Measurements from ENCODE around the gene FBXO42.
"Not testable (repeated sequence)": the region's sequence is repeated elsewhere in the genome, so short reads cannot be mapped to it uniquely, and the experiment has no call there.

FBXO42 gene

DNA sequence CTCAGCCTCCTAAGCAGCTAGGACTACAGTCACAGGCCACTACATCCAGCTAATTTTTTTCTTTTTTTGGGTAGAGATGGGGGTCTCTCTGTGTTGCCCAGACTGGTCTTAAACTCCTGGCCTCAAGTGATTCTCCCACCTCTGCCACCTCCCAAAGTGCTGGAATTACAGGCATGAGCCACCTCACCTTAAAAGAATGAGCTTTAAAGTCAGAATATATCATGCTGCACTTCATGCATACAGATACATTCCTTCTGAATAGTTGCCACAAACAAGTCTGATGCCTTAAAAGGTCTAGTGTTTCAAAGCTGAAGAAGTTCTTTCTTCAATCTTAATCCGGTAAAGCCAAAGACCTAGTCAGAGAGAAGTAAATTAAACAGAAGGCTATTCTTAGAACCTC lies 91.5 kb downstream of the FBXO42 start:
- no peak for DNase-seq (ENCODE audit: low read depth)

DNA sequence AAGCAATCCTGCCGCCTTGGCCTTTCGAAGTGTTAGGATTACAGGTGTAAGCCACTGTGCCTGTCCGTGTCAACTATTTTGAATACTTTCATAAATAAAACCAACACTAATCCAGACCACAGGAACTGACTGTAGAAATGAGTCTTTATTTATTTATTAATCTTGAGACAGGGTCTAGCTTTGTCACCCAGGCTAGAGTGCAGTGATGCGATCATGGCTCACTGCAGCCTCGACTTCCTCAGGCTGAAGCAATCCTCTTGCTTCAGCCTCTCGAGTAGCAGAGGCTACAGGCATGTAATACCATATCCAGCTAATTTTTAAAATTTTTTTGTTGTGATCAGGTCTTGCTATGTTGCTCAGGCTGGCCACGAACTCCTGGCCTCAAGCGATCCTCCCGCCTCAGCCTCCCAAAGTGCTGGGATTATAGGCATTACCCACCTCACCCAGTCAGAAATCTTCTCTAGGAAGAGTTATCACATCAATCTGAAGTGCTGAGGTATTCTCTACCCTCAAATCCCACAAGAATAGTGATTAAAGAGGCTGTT lies 93.6 kb downstream of the FBXO42 start:
- DNase-seq (ENCODE audit: low read depth), result no peak

GRCh38 chr1:16257968-16258367 lies 94.3 kb downstream of the FBXO42 start:
- DNase-seq (ENCODE audit: low read depth), result no peak

DNA sequence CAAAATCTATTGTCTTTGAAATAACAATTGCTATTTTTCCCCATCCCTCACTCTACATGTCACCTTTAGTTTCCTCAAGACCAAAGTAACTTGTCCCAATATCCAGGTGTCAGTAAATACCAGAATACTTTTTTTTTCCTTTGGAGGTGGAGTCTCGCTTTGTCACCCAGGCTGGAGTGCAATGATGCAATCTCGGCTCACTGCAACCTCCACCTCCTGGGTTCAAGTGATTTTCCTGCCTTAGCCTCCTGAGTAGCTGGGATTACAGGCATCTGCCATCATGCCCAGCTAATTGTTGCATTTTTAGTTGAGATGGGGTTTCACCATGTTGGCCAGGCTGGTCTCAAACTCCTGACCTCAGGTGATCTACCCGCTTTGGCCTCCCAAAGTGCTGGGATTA lies 94.7 kb downstream of the FBXO42 start:
- DNase-seq (ENCODE audit: low read depth), result not testable (repeated sequence)

GRCh38 chr1:16256478-16256877 lies 95.8 kb downstream of the FBXO42 start:
- no peak for DNase-seq (ENCODE audit: low read depth)

DNA sequence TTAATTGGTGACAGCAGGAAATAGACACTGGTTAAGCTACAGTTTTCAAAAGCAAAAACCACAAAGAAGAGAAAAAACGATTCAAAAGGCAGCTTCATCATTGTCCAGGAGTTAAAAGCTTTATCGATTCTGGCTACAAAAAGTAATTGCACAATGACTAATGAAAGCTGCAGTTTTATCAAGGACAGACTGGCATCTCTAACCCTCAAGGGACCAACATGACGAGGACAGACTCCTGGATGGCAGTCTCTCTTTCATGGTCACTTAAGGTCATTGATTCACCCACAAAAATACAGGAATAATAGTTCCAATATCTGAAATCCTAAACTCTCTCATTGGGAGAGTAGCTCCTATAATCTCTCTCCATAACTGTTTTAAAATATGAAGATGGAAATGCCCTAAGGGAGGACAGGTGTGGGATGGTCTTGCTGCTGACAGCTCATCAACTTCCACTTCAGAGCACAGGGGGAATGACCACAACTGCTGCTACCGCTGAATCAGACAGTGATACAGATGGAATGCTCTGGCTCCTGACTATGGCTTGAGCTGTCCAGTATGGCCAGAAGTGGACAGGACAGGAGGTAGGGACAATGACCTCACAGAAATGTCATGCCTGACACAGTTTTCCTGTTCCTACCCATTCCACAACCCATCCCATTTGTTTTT lies 97.9 kb downstream of the FBXO42 start:
- DNase-seq (ENCODE audit: low read depth), result no peak

DNA sequence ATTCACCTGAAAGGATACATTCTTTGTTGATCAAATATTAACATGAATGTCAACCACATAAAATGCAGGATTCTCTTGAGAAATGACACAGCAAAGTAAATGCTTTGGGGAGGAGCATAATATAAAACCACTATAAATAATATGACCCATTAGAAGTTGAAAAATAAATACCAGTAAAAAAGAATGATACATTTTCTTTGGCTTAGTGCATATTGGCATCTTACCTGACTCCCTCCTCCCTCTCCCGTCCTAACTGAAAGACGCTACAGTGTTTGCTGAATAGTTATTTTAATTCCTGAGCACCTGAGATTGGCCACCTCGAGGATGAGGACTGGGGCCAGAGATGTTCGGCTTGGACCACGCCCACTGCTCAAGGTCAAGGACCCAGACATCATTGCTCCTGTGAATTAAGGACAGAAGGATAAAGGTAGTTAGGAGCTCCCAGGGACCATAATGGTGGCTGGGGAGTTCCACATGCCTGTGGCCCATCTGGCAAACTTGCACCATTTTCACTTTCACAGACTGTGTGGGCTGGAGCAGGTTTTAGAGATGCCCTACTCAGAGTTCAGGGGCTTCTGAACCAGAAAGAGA lies 98.9 kb downstream of the FBXO42 start:
- DNase-seq (ENCODE audit: low read depth), result no peak

DNA sequence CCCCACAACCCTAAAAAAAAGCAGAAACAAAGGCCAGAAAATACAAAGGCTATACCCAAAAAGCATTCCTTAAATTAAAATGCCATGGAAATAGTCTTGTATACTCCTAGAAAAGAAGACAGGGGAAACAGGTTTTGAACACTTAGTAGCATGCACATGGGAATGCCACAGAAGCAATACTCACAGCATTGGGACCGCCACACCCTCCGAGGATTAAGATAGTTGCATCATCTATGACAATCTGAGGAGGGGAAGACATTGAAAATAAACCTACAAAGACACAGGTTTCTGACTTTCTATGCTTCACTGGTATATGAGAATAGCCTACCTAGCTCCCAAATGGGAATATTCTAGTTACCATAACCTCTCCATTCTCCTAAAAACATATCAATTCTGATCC lies 99.4 kb downstream of the FBXO42 start:
- DNase-seq (ENCODE audit: low read depth), result no peak

GRCh38 chr1:16251381-16251780 lies 100.9 kb downstream of the FBXO42 start:
- DNase-seq (ENCODE audit: low read depth), result no peak

- DNase-seq (ENCODE audit: low read depth), result no peak
Observed at GRCh38 chr1:16250524-16251251, 101.6 kb downstream of the FBXO42 start.

GRCh38 chr1:16249596-16250241 lies 102.6 kb downstream of the FBXO42 start:
- peak; percentile 61 for DNase-seq (ENCODE audit: low read depth)

- peak; percentile 90 for DNase-seq (ENCODE audit: low read depth)
Observed at GRCh38 chr1:16248603-16249516, 103.4 kb downstream of the FBXO42 start.

DNA sequence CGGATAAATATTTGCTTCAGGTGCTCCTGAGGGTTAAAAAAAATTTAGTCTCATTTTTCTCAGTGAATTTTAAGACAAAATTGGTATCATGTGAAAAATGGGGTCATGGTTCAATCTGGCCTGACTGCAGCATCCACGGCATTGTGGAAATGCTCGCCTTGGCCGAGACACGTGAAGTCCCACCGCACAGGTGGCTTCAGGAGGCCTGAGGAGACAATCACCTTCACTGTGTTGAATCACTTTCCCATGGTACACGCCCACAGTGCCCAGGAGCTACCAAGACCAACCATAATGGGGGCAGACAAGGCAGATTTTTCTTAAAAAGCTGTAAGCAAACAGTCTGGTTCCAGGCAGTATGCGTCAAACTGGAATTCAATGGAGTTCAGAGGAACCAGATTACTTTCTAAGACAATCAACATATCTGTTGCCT lies 104.3 kb downstream of the FBXO42 start:
- no peak for DNase-seq (ENCODE audit: low read depth)

DNA sequence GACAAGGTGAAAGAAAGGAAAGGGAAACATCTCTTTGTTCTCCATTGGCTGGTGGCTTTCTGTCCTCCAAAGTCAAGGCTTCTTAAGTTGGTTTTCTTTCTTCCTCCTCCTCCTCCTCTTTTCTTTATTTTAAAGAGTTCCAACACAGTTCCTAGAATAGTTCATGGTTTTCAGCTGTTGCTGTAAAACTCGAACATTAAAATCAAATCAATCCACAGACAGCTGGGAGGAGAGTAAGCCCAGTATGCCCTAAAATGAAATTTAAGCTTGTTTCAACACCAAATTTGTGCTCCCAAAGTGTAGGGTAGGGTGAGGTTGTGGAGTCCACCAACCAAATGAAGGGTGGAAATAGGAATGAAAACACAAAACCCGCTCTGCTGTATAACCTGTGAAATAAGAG lies 104.8 kb downstream of the FBXO42 start:
- no peak for DNase-seq (ENCODE audit: low read depth)

DNA sequence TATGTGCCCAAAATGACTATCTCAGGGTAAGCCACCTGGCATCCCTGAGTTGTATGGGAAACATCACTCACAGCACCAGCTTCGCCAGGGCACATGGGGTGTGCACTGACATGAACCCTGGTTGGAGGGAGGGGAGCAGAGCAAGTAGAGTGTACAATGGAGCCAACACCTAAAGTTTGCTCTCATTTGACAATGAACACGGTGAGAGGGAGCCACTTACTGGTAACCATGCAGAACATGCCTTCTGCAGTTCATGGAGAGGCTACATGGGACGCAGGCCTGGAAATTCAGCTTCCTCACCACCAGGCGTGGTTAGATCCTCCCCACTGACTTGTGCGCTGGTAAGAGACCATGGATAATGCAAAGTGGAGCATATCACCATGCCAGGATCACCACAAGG lies 105.3 kb downstream of the FBXO42 start:
- DNase-seq (ENCODE audit: low read depth), result no peak

DNA sequence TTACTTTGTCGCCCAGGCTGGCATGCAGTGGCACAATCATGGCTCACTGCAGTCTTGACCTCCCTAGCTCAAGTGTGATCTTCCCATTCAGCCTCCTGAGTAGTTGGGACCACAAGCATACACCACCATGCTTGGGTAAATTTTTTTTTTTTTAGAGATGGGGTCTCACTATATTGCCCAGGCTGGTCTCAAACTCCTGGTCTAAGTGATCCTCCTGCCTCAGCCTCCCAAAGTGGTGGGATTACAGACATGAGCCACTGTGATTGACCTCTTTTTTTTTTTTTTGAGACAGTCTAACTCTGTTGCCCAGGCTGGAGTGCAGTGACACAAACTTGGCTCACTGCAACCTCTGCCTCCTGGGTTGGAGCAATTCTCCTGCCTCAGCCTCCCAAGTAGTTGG lies 106.0 kb downstream of the FBXO42 start:
- DNase-seq (ENCODE audit: low read depth), result not testable (repeated sequence)

DNA sequence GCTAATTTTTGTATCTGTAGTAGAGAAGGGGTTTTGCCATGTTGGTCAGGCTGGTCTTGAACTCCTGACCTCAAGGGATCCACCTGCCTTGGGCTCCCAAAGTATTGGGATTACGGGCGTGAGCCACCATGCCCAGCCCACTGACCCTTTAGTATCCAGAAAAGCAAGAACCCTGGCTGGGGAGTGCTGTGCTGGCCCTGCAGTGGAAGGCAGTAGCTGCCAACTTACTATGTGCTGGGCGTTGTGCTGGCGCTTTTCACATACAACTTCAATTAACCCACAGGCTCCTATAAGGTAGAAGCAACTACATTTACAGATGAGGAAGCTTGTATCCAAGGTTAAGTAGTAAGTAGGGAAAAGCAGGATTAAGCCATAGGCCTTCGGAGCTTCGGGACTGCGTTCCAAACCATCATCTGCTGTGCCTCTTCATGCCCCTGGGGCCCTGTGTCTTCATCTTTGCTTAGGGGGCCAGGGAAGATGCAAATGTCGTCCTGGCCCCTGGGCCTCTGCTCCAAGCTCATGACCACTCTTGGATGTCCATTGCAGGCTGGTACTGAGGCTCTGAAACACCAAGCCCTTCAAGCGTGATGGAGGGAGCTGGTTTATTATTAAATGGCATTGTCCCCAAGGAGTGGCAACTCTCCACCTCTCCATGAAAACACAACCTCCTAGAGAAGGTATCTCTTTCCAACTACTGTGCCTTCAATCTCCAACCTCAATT lies 106.6 kb downstream of the FBXO42 start:
- no peak for DNase-seq (ENCODE audit: low read depth)

GRCh38 chr1:16244650-16245285 lies 107.5 kb downstream of the FBXO42 start:
- DNase-seq (ENCODE audit: low read depth), result no peak

DNA sequence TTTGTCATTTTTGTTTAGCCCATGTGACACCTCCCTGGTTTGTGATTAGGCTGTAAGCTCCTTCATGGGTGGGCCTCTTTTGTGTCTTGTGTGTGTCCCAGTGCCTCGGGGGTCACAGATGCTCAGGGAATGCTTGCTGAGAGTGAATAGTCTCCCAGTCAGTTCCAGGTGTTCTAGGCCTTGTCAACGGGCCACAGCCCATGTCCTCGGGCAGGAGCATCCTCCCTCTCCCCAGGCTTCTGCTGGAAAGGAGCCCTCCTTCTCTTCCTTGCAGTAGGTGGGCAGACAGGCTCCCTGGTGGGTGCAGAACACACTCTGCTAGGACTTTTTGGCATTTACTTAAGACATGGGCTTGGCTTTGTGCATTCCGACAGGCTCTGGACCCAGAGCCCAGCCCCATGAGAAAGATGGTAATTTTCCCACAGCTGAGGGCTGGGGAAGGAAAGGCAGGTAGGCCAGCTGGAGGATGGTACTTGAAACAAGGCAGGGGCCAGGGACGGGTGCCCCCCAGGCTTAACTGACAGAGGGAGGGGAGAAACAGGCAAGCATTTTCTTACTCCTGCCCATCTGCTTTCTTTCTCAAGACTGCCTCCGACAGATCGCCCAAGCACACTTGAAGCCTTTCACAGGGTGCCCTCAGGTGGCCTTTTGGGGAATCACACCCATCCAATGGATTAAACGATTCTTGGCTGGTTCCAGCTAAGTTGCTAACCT lies 108.2 kb downstream of the FBXO42 start:
- peak; percentile 77 for DNase-seq (ENCODE audit: low read depth)

DNA sequence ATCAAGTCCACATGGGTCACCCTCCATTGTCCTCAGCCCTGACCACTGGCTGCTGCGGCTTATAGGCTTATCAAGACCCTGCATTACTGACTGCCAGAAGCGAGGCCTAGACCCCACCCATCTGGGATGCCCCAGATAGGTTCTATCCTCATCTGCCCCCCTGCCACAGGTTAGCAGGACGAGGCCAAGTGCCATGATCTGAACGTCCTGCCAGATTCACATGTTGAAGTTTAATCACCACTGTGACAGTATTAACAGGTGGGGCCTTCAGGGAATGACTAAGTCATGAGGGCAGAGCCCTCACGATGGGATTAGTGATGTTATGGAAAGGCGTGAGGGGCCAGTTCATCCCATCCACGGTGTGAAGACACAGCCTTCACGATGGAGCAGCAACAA lies 109.1 kb downstream of the FBXO42 start:
- no peak for DNase-seq (ENCODE audit: low read depth)

Data from fibroblast of the conjunctiva (primary cell).